ENCODE measurements around the gene FIS1. TPM values are rescaled to one million over a fixed set of nuclear protein-coding genes. Genes with fewer than 3 reads are reported as not detected.
"Not testable (repeated sequence)": the region's sequence is repeated elsewhere in the genome, so short reads cannot be mapped to it uniquely, and the experiment has no call there.

FIS1 gene
- total RNA-seq, 1 donor from 2014 or later = 217 TPM

DNA sequence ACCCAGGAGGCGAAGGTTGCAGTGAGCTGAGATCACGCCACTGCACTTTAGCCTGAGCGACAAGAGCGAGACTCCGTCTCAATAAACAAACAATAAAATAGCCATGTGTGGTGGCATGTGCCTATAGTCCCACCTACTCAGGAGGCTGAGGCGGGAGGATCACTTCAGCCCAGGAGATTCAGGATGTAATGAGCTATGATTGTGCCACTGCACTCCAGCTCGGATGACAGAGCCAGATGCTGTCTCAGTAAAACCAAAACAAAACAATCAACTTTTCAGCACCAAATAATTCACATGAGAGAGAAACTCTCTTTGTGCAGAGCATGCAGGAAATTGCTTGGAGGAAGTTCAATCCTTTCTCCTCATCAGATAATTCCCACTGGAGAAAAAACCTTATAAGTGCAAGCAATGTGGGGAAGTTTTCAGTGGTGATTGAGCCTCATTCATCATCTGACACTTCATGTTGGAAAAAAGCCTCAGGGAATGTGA, 13.4 kb upstream of the FIS1 start:
- DNase-seq (ENCODE audit: low read depth in 2 of 2) = no peak

DNA sequence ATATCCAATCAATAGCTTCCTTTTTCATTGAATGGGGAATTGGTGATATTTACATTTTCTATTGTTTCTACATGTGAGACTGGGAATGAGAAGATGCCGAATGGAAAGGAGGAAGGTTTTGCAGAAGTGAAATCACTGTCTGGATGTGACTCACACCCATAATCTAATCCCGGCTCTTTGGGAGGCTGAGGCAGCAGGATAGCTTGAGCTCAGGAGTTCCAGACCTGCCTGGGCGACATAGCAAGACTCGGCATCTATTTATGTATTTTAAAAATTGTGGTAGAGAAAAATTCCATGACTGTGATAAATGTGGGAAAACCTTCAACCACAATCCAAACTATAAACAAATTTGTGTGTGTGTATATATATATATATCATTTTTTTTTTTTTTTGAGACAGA, 10.9 kb upstream of the FIS1 start:
- no peak for DNase-seq (ENCODE audit: low read depth in 2 of 2)

- DNase-seq (ENCODE audit: low read depth in 2 of 2) = not testable (repeated sequence)
Observed at GRCh38 chr7:101253199-101253598, 8.3 kb upstream of the FIS1 start.

GRCh38 chr7:101251871-101252659, 7.2 kb upstream of the FIS1 start:
- peak; percentile 96 to 99 for DNase-seq (ENCODE audit: low read depth in 2 of 2)

- DNase-seq (ENCODE audit: low read depth in 2 of 2) = no peak
Observed at GRCh38 chr7:101250324-101250723, 5.4 kb upstream of the FIS1 start.

- DNase-seq (ENCODE audit: low read depth in 2 of 2) = no peak
Observed at GRCh38 chr7:101248276-101248675, 3.4 kb upstream of the FIS1 start.

DNA sequence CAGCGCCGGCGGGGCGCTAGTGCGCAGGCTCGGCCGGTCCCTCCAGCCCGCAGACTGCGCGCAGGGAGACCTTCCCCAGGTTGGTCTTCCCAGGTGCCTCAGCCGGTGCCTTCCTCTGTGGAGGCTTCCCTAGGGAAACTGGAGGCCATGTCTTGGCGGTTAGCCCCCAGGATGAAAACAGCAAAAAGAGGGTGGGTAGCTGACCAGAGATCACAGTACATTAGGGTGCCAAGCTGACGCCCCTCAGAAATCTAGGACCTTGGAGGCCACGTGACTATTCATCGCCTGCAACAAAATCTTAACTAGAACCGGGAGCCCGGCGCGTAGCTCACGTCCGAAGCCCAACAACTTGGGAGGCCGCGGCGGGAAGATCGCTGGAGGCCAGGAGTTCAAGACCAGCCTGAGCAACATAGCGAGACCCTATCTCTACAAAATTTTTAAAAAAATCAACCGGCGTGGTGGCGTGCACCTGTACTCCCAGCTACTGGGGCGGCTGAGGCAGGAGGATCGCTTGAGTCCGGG, 327 bp upstream of the FIS1 start:
- DNase-seq (ENCODE audit: low read depth in 2 of 2) = no peak

GRCh38 chr7:101243646-101244374, 1.1 kb downstream of the FIS1 start:
- DNase-seq (ENCODE audit: low read depth in 2 of 2) = peak in 1 of 2 donors; percentile 47

DNA sequence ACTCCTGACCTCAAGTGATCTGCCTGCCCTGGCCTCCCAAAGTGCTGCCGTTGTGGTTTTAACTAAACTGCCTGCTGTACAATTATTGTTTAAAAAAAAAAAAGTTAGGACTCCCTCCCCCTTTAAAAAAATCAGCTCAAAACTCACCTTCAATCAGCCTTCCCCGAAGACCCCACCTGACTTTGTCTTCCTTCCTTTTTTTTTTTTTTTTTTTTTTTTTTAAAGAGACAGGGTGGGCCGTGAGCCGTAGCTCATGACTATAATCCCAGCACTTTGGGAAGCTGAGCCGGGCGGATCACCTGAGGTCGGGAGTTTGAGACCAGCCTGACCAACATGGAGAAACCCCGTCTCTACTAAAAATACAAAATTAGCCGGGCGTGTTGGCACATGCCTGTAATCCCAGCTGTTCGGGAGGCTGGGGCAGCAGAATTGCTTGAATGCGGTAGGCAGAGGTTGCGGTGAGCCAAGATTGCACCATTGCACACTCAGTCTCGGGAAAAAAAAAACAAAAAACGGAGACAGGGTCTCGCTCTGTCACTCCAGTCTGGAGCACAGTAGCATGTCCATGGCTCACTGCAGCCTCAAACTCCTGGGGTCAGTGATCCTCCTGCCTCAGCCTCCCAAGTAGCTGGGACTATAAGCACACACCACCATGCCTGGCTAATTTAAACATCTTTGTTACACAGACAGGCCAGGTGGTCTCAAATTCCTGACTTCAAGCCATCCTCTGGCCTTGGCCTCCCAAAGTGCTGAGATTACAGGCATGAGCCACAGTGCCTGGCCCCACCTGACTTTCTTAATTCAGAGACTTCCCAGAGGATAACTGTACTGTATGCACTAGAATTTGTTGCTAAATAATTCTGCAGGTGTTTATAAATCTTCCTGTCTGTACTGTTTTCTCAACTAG, 3.2 kb downstream of the FIS1 start:
- DNase-seq (ENCODE audit: low read depth in 2 of 2) = no peak

DNA sequence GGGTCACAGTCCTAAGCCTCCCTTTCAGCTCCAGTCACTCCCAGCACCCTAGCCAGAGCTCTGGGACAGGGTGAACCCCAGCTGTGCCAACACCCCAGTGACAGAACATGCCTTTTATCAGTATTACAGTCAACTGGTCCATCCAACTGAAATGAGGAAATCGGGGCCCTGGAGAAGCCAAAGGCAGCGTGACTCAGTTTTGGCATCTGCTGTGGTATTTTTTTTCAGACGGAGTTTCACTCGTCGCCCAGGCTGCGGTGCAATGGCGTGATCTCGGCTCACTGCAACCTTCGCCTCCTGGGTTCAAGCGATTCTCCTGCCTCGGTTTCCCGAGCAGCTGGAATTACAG, 3.9 kb downstream of the FIS1 start:
- DNase-seq (ENCODE audit: low read depth in 2 of 2) = no peak

- DNase-seq (ENCODE audit: low read depth in 2 of 2) = no peak
Observed at GRCh38 chr7:101240226-101241014, 4.5 kb downstream of the FIS1 start.

GRCh38 chr7:101239951-101240220, 5.0 kb downstream of the FIS1 start:
- DNase-seq (ENCODE audit: low read depth in 2 of 2) = no peak

GRCh38 chr7:101239191-101239950, 5.5 kb downstream of the FIS1 start:
- peak in 1 of 2 donors; percentile 63 for DNase-seq (ENCODE audit: low read depth in 2 of 2)

DNA sequence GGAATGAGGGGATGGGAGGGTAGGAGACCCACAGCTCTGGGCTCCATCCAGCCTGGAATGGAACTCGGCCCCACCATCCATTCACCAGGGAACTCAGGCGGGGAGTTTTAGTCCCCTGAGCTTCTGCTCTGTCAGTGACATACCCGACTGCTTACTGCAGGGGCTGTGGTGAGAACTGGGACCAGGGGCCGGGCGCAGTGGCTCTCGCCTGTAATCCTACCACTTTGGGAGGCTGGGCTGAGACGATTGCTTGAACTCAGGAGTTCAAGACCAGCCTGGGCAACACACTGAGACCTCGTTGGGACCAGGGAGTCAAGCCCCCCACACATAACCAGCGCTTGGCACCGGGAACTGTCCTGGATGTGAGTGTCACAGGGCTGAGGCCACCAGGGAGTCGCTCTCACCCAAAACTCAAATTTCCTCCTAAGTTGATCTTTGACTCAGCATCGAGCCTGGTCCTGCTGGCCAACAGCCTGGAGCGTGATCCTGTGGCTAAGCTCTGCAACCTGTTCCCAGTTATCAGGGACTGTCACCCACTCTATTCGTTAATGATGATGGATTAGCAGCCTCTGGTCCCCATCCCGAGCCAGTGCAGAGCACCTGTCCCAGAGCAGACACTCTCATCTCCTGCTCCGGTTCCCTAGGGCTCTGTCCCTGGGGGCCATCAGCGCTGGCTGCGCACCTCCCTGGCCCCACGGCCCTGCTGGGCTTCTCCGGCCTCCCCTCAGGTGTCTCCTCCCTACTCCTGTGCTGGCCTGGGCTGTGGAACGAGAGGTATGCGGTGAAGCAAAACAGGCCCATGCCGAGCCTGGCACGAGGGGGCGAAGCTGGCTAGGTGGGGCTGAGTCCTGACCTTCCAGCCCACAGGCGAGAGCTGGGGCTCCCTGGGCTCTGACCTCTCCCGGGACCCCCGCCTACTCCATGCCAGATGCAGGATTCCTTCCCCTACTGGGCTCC, 6.4 kb downstream of the FIS1 start:
- DNase-seq (ENCODE audit: low read depth in 2 of 2) = no peak

DNA sequence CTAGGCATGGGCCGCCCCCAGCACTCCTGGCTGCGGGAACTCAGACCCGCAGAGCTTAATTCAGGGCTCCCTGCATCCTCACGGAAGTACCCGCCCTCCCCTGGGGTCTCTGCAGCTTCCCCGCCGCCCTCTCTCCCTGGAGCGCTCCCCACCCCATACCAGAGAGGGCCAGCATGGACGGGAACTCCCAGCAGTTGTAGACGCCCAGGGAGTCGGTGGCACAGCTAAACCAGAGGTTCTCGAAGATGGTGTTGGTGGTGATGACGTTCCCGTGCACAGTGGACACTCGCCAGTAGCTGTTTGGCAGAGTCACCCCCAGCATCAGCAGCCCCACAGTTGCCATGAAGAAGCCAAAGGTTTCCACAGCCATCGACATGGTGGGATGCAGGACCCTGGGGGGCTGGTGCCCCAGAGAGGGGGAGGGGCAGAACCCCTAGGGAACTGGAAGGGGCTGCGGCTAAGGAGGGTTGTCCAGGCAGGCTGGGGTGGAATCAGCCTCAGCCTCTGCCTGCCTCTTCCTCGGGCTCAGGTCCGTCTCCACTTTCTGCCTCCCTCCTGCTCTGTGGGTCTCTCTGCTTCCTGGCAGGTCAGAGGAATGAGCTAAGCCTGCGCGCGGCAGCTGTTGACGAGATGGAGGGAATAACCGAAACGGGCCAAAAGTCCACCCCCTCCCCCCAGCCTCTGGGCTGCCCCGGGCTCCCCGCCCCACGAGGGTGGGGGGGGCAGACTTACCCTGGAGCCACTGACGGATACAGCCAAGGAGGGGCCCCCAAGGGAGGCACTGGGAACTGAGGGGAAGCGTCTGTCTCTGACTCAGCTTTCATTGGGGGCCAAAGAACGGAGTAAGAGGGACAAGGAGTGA, 7.4 kb downstream of the FIS1 start, which contains the start of gene CLDN15:
Gene CLDN15 (minus strand): TSS at position 597 of the 862 bp plus-strand sequence. CDS start 221 bp downstream, at position 376.
- DNase-seq (ENCODE audit: low read depth in 2 of 2) = peak in 1 of 2 donors; percentile 49

GRCh38 chr7:101236292-101236835, 8.5 kb downstream of the FIS1 start:
- DNase-seq (ENCODE audit: low read depth in 2 of 2) = no peak

DNA sequence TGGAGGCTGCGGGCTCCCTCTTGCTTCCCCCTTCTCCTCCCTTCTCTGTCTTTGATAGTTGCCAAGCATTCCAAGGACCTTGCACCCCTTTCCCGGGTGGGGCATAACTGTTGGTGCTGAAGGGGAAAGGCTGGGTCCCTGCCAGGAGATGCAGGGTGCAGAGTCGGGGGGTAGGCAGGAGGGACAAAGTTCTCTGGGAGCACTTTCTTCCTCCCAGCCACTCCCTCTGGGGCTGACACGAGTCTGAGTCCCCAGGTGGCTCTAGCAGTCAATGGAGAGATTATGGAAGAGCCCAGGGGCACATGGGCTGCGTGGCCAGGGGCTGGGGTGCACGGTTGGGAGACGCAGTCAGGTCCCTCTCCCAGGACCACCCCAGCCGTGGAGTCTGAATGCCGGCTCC, 9.4 kb downstream of the FIS1 start:
- no peak for DNase-seq (ENCODE audit: low read depth in 2 of 2)

- DNase-seq (ENCODE audit: low read depth in 2 of 2) = peak in 1 of 2 donors; percentile 37
Observed at GRCh38 chr7:101235050-101235449, 9.8 kb downstream of the FIS1 start.
